DOHH2 (cell line): ENCODE measurements around the gene OXSR1.

Experiments used
- H3F3A ChIP-seq: fragments of 200-600 bp; sonication (generic), shearing (Covaris generic); 2 replicates; pipeline ENCODE4 v1.6.0; 2016; ENCODE audit warnings: antibody characterized with exemption, mild to moderate bottlenecking; ENCODE audit not compliant: control insufficient read depth, insufficient read depth
- H3K27ac ChIP-seq: fragments of 200-600 bp; sonication (generic); 2 replicates; pipeline ENCODE4 v1.5.1; 2014; ENCODE audit warnings: low read depth, mild to moderate bottlenecking, low read length, moderate library complexity
- H3K27me3 ChIP-seq: fragments of 200-600 bp; sonication (generic); 2 replicates; pipeline ENCODE4 v1.6.1; 2014; ENCODE audit warnings: mild to moderate bottlenecking, low read length, mixed read lengths; ENCODE audit not compliant: control insufficient read depth
- H3K36me3 ChIP-seq: fragments of 200-600 bp; sonication (generic); 2 replicates; pipeline ENCODE4 v1.6.1; 2014; ENCODE audit warnings: mild to moderate bottlenecking, low read length, moderate library complexity, mixed read lengths; ENCODE audit not compliant: control insufficient read depth
- H3K4me1 ChIP-seq: fragments of 200-600 bp; sonication (generic); 2 replicates; pipeline ENCODE4 v1.6.1; 2014; ENCODE audit warnings: mild to moderate bottlenecking, low read length, mixed read lengths; ENCODE audit not compliant: control insufficient read depth
- H3K4me2 ChIP-seq: fragments of 200-600 bp; sonication (generic); 2 replicates; pipeline ENCODE4 v1.6.0; 2014; ENCODE audit warnings: mild to moderate bottlenecking, low read length, moderate library complexity
- H3K4me3 ChIP-seq: fragments of 200-600 bp; sonication (generic); 2 replicates; pipeline ENCODE4 v1.5.1; 2014; ENCODE audit warnings: mild to moderate bottlenecking, low read length, mixed read lengths
- H3K79me2 ChIP-seq: fragments of 200-600 bp; sonication (generic); 2 replicates; pipeline ENCODE4 v1.6.1; 2014; ENCODE audit warnings: mild to moderate bottlenecking, low read length, mixed read lengths; ENCODE audit not compliant: control insufficient read depth
- H3K9me2 ChIP-seq: fragments of 200-600 bp; sonication (generic); replicated peaks from 2 replicates; pipeline ENCODE4 v1.6.1; 2014; ENCODE audit warnings: mild to moderate bottlenecking, low read length, mixed read lengths; ENCODE audit not compliant: control insufficient read depth
- H3K9me3 ChIP-seq: fragments of 200-600 bp; sonication (generic); 2 replicates; pipeline ENCODE4 v1.6.1; 2014; ENCODE audit warnings: antibody characterized with exemption, low read length, mixed read lengths; ENCODE audit not compliant: control insufficient read depth, insufficient read depth
- H4K20me1 ChIP-seq: fragments of 200-600 bp; sonication (generic); 2 replicates; pipeline ENCODE4 v1.6.0; 2014; ENCODE audit warnings: low read depth, mild to moderate bottlenecking, antibody characterized with exemption, low read length, moderate library complexity; ENCODE audit not compliant: control insufficient read depth, insufficient read depth
- CTCF ChIP-seq: fragments of 200-600 bp; sonication (generic); IDR thresholded peaks from one replicate; pipeline ENCODE4 v1.5.1; 2014; ENCODE audit warnings: antibody characterized with exemption, mild to moderate bottlenecking, low read depth, low read length; ENCODE audit not compliant: poor library complexity, severe bottlenecking
- EZH2phosphoT487 ChIP-seq: fragments of 200-600 bp; sonication (generic); IDR thresholded peaks from 2 replicates; pipeline ENCODE4 v1.6.1; 2017; ENCODE audit warnings: borderline replicate concordance, mild to moderate bottlenecking, antibody characterized with exemption, low read length, moderate library complexity, mixed read lengths

The OXSR1 gene

GRCh38 chr3:38165722-38166387, 518 bp downstream of the OXSR1 start:
- Histone ChIP-seq H3K27ac (peak overlapping the region; percentile 83), H3K36me3 (peaks cover 9% of the 10 kb centered on the region), H3F3A (peaks cover 13% of the 10 kb centered on the region), H3K4me1 (peaks cover 50% of the 10 kb centered on the region), H3K4me3 (peak overlapping the region; percentile 94), H3K9me2 (no peaks in the 10 kb centered on the region), H4K20me1 (no peaks in the 10 kb centered on the region), H3K79me2 (peaks cover 62% of the 10 kb centered on the region), H3K4me2 (peak overlapping the region; percentile 88), H3K27me3 (no peaks in the 10 kb centered on the region), H3K9me3 (no peaks in the 10 kb centered on the region)
- no peak for TF ChIP-seq EZH2phosphoT487
- no peak for TF ChIP-seq CTCF

GRCh38 chr3:38167591-38167990, 2.3 kb downstream of the OXSR1 start:
- no peak overlapping the region for H3K27ac ChIP-seq
- peaks cover 9% of the 10 kb centered on the region for H3K36me3 ChIP-seq
- H3K79me2 ChIP-seq = peaks cover 79% of the 10 kb centered on the region
- no peaks in the 10 kb centered on the region for H3K9me2 ChIP-seq
- peak overlapping the region; percentile 94 for H3K4me3 ChIP-seq
- no peaks in the 10 kb centered on the region for H3K27me3 ChIP-seq
- no peak for TF ChIP-seq CTCF
- no peaks in the 10 kb centered on the region for H3K9me3 ChIP-seq
- peak overlapping the region; percentile 88 for H3K4me2 ChIP-seq
- peaks cover 13% of the 10 kb centered on the region for H3F3A ChIP-seq
- H4K20me1 ChIP-seq = peaks cover 11% of the 10 kb centered on the region; the same call in 1 of the 2 replicates
- H3K4me1 ChIP-seq = peaks cover 50% of the 10 kb centered on the region

GRCh38 chr3:38168151-38169026, 3.1 kb downstream of the OXSR1 start:
- no peak for TF ChIP-seq CTCF
- TF ChIP-seq EZH2phosphoT487 = no peak
- peaks cover 45% of the 10 kb centered on the region for H3K4me1 ChIP-seq
- H4K20me1 ChIP-seq = peaks cover 11% of the 10 kb centered on the region; the same call in 1 of the 2 replicates

More at GRCh38 chr3:38168151-38169026, 3.1 kb downstream of the OXSR1 start:
- Histone ChIP-seq H3K9me2 (no peaks in the 10 kb centered on the region), H3K36me3 (peaks cover 9% of the 10 kb centered on the region), H3K4me2 (peak overlapping the region; percentile 88), H3K27me3 (no peaks in the 10 kb centered on the region), H3F3A (peaks cover 5% of the 10 kb centered on the region; the same call in 1 of the 2 replicates), H3K9me3 (no peaks in the 10 kb centered on the region), H3K79me2 (peaks cover 87% of the 10 kb centered on the region), H3K27ac (no peak overlapping the region), H3K4me3 (peak overlapping the region; percentile 24; the same call in 1 of the 2 replicates)
